Breast epithelium (tissue), 4 donors: ENCODE results near the gene NCK1. TPM values are rescaled to one million over a fixed set of nuclear protein-coding genes. Genes with fewer than 3 reads are reported as not detected.

Source experiments
- DNase-seq, 2 donors: peaks; one replicate each; pipeline ENCODE4 v3.0.0-alpha.2; 2019; ENCODE audit warnings: low spot score in 2 of 2
- H3K27ac ChIP-seq, 2 donors: fragments of 200-600 bp; sonication (generic) in 1 of 2; one replicate each; pipeline ENCODE4 v1.5.1; 2016 to 2019; ENCODE audit warnings: mild to moderate bottlenecking in 1 of 2
- H3K27me3 ChIP-seq, 2 donors: fragments of 200-600 bp; sonication (generic) in 1 of 2; one replicate each; pipeline versions ENCODE4 v1.5.1 to v1.6.0; 2017 to 2019; ENCODE audit warnings: control low read depth in 1 of 2, mild to moderate bottlenecking in 1 of 2
- H3K36me3 ChIP-seq: fragments of 200-600 bp; one replicate; pipeline ENCODE4 v1.5.1; 2019
- H3K4me1 ChIP-seq, 2 donors: fragments of 200-600 bp; sonication (generic); one replicate each; pipeline ENCODE4 v1.5.1; 2016 to 2019; ENCODE audit warnings: control low read depth in 1 of 2
- H3K4me3 ChIP-seq, 3 donors: fragments of 200-600 bp; sonication (generic); 1 replicate in 2 of 3; 2 replicates in 1 of 3; pipeline ENCODE4 v1.5.1; 2016 to 2019; ENCODE audit warnings: mild to moderate bottlenecking in 3 of 3, moderate library complexity in 2 of 3
- H3K9me3 ChIP-seq, 2 donors: fragments of 200-600 bp; sonication (generic) in 1 of 2; one replicate each; pipeline ENCODE4 v1.5.1; 2016 to 2019; ENCODE audit warnings: control low read depth in 1 of 2
- CTCF ChIP-seq, 3 donors: fragments of 450-650 bp; IDR thresholded peaks; one replicate each; pipeline ENCODE4 v1.5.1; 2016 to 2017; ENCODE audit warnings: antibody characterized with exemption in 3 of 3, mild to moderate bottlenecking in 3 of 3, moderate library complexity in 3 of 3
- POLR2A ChIP-seq: fragments of 450-650 bp; IDR thresholded peaks from one replicate; pipeline ENCODE4 v1.6.1; 2016; ENCODE audit warnings: antibody characterized with exemption, mild to moderate bottlenecking, moderate library complexity
- POLR2AphosphoS5 ChIP-seq, 3 donors: sonication (generic); formaldehyde crosslinking; IDR thresholded peaks; one replicate each; pipeline ENCODE4 v1.6.1; 2017; ENCODE audit warnings: antibody characterized with exemption in 3 of 3
- intact Hi-C: fragments of 100-400 bp; cut with DNase I; formaldehyde crosslinking; loops from one replicate; pipeline ENCODE4 v1.15.1; 2023; ENCODE audit warnings: low total_unique reads
- total RNA-seq, 3 donors: library from RNA; depleted of rRNA; stranded (reverse); fragments of >200 nt; gene quantifications; one replicate each; pipeline ENCODE4 v1.1.0, GENCODE V29; 2016

The NCK1 gene
- total RNA-seq, 3 donors from 2014 or later, result 62.3 to 77.0 (median 75.5) TPM

- no peaks in the 10 kb centered on the region for H3K4me1 ChIP-seq
- DNase-seq, result no peak
- TF ChIP-seq POLR2A, result no peak
- TF ChIP-seq CTCF (IDR thresholded peaks at IDR 0.05), result no peak
- TF ChIP-seq POLR2AphosphoS5 (IDR thresholded peaks at IDR 0.05), result no peak
- H3K36me3 ChIP-seq, result no peaks in the 10 kb centered on the region
- no peak overlapping the region for H3K4me3 ChIP-seq
- H3K27me3 ChIP-seq, result no peaks in the 10 kb centered on the region
- no peaks in the 10 kb centered on the region for H3K9me3 ChIP-seq
- H3K27ac ChIP-seq, result no peak overlapping the region
- intact Hi-C loops, result no loop called here
Observed at GRCh38 chr3:136844724-136845123, 17.3 kb upstream of the NCK1 start.

GRCh38 chr3:136852180-136852579 lies 9.8 kb upstream of the NCK1 start:
- no peaks in the 10 kb centered on the region for H3K36me3 ChIP-seq
- H3K4me1 ChIP-seq, result no peaks in the 10 kb centered on the region
- no peak for DNase-seq
- intact Hi-C loops, result no loop called here
- H3K9me3 ChIP-seq, result no peaks in the 10 kb centered on the region
- H3K27ac ChIP-seq, result no peak overlapping the region
- TF ChIP-seq POLR2A (no peak), CTCF (IDR thresholded peaks at IDR 0.05) (no peak), POLR2AphosphoS5 (IDR thresholded peaks at IDR 0.05) (no peak)
- H3K4me3 ChIP-seq, result no peak overlapping the region
- H3K27me3 ChIP-seq, result no peaks in the 10 kb centered on the region

GRCh38 chr3:136856665-136857064 lies 5.3 kb upstream of the NCK1 start:
- no peak for TF ChIP-seq CTCF (IDR thresholded peaks at IDR 0.05)
- TF ChIP-seq POLR2AphosphoS5 (IDR thresholded peaks at IDR 0.05), result no peak
- TF ChIP-seq POLR2A, result no peak
- DNase-seq, result no peak
- no peak overlapping the region for H3K27ac ChIP-seq
- no peaks in the 10 kb centered on the region for H3K36me3 ChIP-seq
- H3K4me1 ChIP-seq, result no peaks in the 10 kb centered on the region
- no peaks in the 10 kb centered on the region for H3K27me3 ChIP-seq
- no peak overlapping the region for H3K4me3 ChIP-seq
- no peaks in the 10 kb centered on the region for H3K9me3 ChIP-seq
- intact Hi-C loops, result no loop called here

- DNase-seq, result no peak
Observed at GRCh38 chr3:136858381-136858780, 3.6 kb upstream of the NCK1 start.

GRCh38 chr3:136860541-136860940 lies 1.5 kb upstream of the NCK1 start:
- TF ChIP-seq CTCF (IDR thresholded peaks at IDR 0.05), result no peak
- no peak for TF ChIP-seq POLR2A
- no peak for TF ChIP-seq POLR2AphosphoS5 (IDR thresholded peaks at IDR 0.05)
- H3K27ac ChIP-seq, result peak overlapping the region; percentile 93 to 99
- no peaks in the 10 kb centered on the region for H3K36me3 ChIP-seq
- intact Hi-C loops, result no loop called here
- H3K9me3 ChIP-seq, result no peaks in the 10 kb centered on the region
- no peaks in the 10 kb centered on the region for H3K27me3 ChIP-seq
- no peak for DNase-seq
- H3K4me1 ChIP-seq, result no peaks in the 10 kb centered on the region
- peak overlapping the region in 2 of 3 donors; percentile 59 to 96 for H3K4me3 ChIP-seq

More at GRCh38 chr3:136858381-136858780, 3.6 kb upstream of the NCK1 start:
- intact Hi-C loops, result no loop called here
- H3K36me3 ChIP-seq, result no peaks in the 10 kb centered on the region
- H3K27ac ChIP-seq, result no peak overlapping the region
- H3K4me1 ChIP-seq, result no peaks in the 10 kb centered on the region
- no peaks in the 10 kb centered on the region for H3K9me3 ChIP-seq
- no peaks in the 10 kb centered on the region for H3K27me3 ChIP-seq
- TF ChIP-seq POLR2A (no peak), CTCF (IDR thresholded peaks at IDR 0.05) (no peak), POLR2AphosphoS5 (IDR thresholded peaks at IDR 0.05) (no peak)
- no peak overlapping the region for H3K4me3 ChIP-seq
